H1 (cell line): ENCODE data around the gene RMND5B. TPM values are rescaled to one million over a fixed set of nuclear protein-coding genes. Genes with fewer than 3 reads are reported as not detected.
"Not testable (repeated sequence)": the region's sequence is repeated elsewhere in the genome, so short reads cannot be mapped to it uniquely, and the experiment has no call there.

Experiments used
- CTCF ChIA-PET: fragments of 300-600 bp; sonication (Branson Sonifier 250); formaldehyde crosslinking; loops from one replicate; lab custom pipeline; 2021; ENCODE audit not compliant: partially characterized antibody; lab: Charles Lee
- POLR2A ChIA-PET: fragments of 300-600 bp; sonication (Branson Sonifier 250); formaldehyde crosslinking; loops from one replicate; lab custom pipeline; 2021; ENCODE audit warnings: inconsistent platforms; ENCODE audit not compliant: partially characterized antibody; lab: Charles Lee
- DNase-seq, 2 experiments: peaks; one replicate each; pipeline versions ENCODE4 v3.0.0 to v3.0.0-alpha.2; 2010 to 2022; ENCODE audit warnings: low spot score in 2 of 2, low read depth in 1 of 2, mixed read lengths in 1 of 2
- FAIRE-seq: peaks from 2 replicates; lab custom pipeline; 2011; peaks lifted over from hg19 to GRCh38; lab: Jason Lieb, UNC
- H2AFZ ChIP-seq: 2 replicates; pipeline ENCODE4 v1.8.1; 2012; ENCODE audit warnings: low read length, inconsistent platforms
- H2AK5ac ChIP-seq: 2 replicates; pipeline ENCODE4 v1.6.1; 2013; ENCODE audit warnings: low read depth, low read length
- H2BK120ac ChIP-seq: replicated peaks from 2 replicates; pipeline ENCODE3; 2013; ENCODE audit warnings: low read depth, low read length, inconsistent platforms
- H2BK12ac ChIP-seq: 2 replicates; pipeline ENCODE4 v1.6.1; 2013; ENCODE audit warnings: low read depth, low read length
- H2BK15ac ChIP-seq: 2 replicates; pipeline ENCODE4 v1.6.1; 2013; ENCODE audit warnings: low read length
- H2BK20ac ChIP-seq: 2 replicates; pipeline ENCODE4 v1.6.1; 2013; ENCODE audit warnings: low read length
- H2BK5ac ChIP-seq: 2 replicates; pipeline ENCODE4 v1.6.1; 2013; ENCODE audit warnings: low read depth, low read length
- H3K14ac ChIP-seq: 2 replicates; pipeline ENCODE4 v1.6.1; 2013; ENCODE audit warnings: inconsistent platforms; ENCODE audit not compliant: insufficient read length
- H3K18ac ChIP-seq: 2 replicates; pipeline ENCODE4 v1.6.1; 2013; ENCODE audit warnings: low read length; ENCODE audit errors: extremely low read depth
- H3K23ac ChIP-seq: 2 replicates; pipeline ENCODE4 v1.6.1; 2013; ENCODE audit warnings: inconsistent platforms; ENCODE audit not compliant: insufficient read length
- H3K23me2 ChIP-seq: 2 replicates; pipeline ENCODE4 v1.6.1; 2013; ENCODE audit warnings: low read depth, low read length
- H3K27ac ChIP-seq: 2 replicates; pipeline ENCODE4 v1.6.1; 2011; ENCODE audit warnings: low read depth, low read length, inconsistent platforms
- H3K27me3 ChIP-seq, 4 experiments: replicated peaks in 1 of 4; 1 replicate in 1 of 4; 2 replicates in 3 of 4; pipeline versions ENCODE4 v1.6.1 to v1.8.1; 2011 to 2013; ENCODE audit warnings: low read length in 3 of 4, mild to moderate bottlenecking in 3 of 4, inconsistent platforms in 2 of 4, mixed read lengths in 2 of 4, moderate library complexity in 1 of 4; ENCODE audit not compliant: control insufficient read depth in 3 of 4, insufficient read depth in 3 of 4; ENCODE audit errors: extremely low read depth in 1 of 4
- H3K36me3 ChIP-seq, 4 experiments: 2 replicates each; pipeline versions ENCODE4 v1.6.1 to v1.8.1; 2011 to 2013; ENCODE audit warnings: mild to moderate bottlenecking in 4 of 4, low read length in 3 of 4, moderate library complexity in 2 of 4, control low read depth in 1 of 4, inconsistent platforms in 1 of 4; ENCODE audit not compliant: insufficient read depth in 4 of 4, control insufficient read depth in 2 of 4
- H3K4ac ChIP-seq: replicated peaks from 2 replicates; pipeline ENCODE3; 2013; ENCODE audit warnings: low read length, low read depth, mixed read lengths, inconsistent platforms; ENCODE audit not compliant: insufficient read length
- H3K4me1 ChIP-seq, 4 experiments: replicated peaks in 1 of 4; 1 replicate in 1 of 4; 2 replicates in 3 of 4; pipeline versions ENCODE4 v1.6.1 to v1.8.1; 2011 to 2013; ENCODE audit warnings: low read length in 3 of 4, inconsistent platforms in 2 of 4, mixed read lengths in 1 of 4; ENCODE audit not compliant: insufficient read depth in 4 of 4, control insufficient read depth in 3 of 4
- H3K4me2 ChIP-seq, 2 experiments: 2 replicates each; pipeline versions ENCODE4 v1.6.1 to v1.8.1; 2011 to 2013; ENCODE audit warnings: low read depth in 2 of 2, low read length in 2 of 2, control low read depth in 1 of 2, inconsistent platforms in 1 of 2, mild to moderate bottlenecking in 1 of 2; ENCODE audit not compliant: insufficient read depth in 1 of 2
- H3K4me3 ChIP-seq, 4 experiments: fragments of 200-600, 300-600 bp in 1 of 4; sonication (generic), shearing (Covaris generic), sonication (Bioruptor Twin) in 1 of 4; 2 replicates each; pipeline versions ENCODE4 v1.5.1 to v1.8.1; 2011 to 2016; ENCODE audit warnings: low read length in 4 of 4, low read depth in 3 of 4, control low read depth in 2 of 4, inconsistent platforms in 2 of 4, mild to moderate bottlenecking in 2 of 4, mixed read lengths in 1 of 4, moderate library complexity in 1 of 4; ENCODE audit not compliant: insufficient read depth in 2 of 4; ENCODE audit errors: extremely low read depth in 1 of 4
- H3K56ac ChIP-seq: replicated peaks from 2 replicates; pipeline ENCODE3; 2013; ENCODE audit warnings: low read depth, mild to moderate bottlenecking, mixed read lengths, low read length, inconsistent platforms; ENCODE audit not compliant: insufficient read length
- H3K79me1 ChIP-seq: 2 replicates; pipeline ENCODE4 v1.6.1; 2013; ENCODE audit warnings: low read depth, low read length, control low read depth
- H3K79me2 ChIP-seq, 2 experiments: 2 replicates each; pipeline versions ENCODE4 v1.6.1 to v1.8.1; 2012 to 2013; ENCODE audit warnings: low read length in 2 of 2, mild to moderate bottlenecking in 2 of 2, inconsistent platforms in 1 of 2; ENCODE audit not compliant: insufficient read depth in 2 of 2, control insufficient read depth in 1 of 2
- H3K9ac ChIP-seq, 4 experiments: replicated peaks in 1 of 4; 1 replicate in 1 of 4; 2 replicates in 3 of 4; pipeline versions ENCODE4 v1.6.1 to v1.8.1; 2011 to 2013; ENCODE audit warnings: low read depth in 3 of 4, low read length in 3 of 4, control low read depth in 2 of 4, mild to moderate bottlenecking in 2 of 4, moderate library complexity in 2 of 4, inconsistent platforms in 1 of 4; ENCODE audit errors: extremely low read depth in 1 of 4
- H3K9me3 ChIP-seq, 2 experiments: 2 replicates each; pipeline versions ENCODE4 v1.6.1 to v1.8.1; 2012 to 2013; ENCODE audit warnings: mild to moderate bottlenecking in 2 of 2, moderate library complexity in 2 of 2, control low read depth in 1 of 2, inconsistent platforms in 1 of 2, low read depth in 1 of 2, low read length in 1 of 2, mixed read lengths in 1 of 2; ENCODE audit not compliant: insufficient read depth in 2 of 2
- H4K20me1 ChIP-seq, 2 experiments: replicated peaks in 1 of 2; 2 replicates each; pipeline versions ENCODE3 to v1.8.1; 2011 to 2013; ENCODE audit warnings: inconsistent platforms in 2 of 2, low read length in 2 of 2, mild to moderate bottlenecking in 1 of 2; ENCODE audit not compliant: insufficient read depth in 2 of 2, control insufficient read depth in 1 of 2
- H4K5ac ChIP-seq: 2 replicates; pipeline ENCODE4 v1.6.1; 2013; ENCODE audit warnings: low read length, low read depth, mixed read lengths, inconsistent platforms; ENCODE audit not compliant: insufficient read length
- H4K8ac ChIP-seq: 2 replicates; pipeline ENCODE4 v1.8.0; 2013; ENCODE audit warnings: mild to moderate bottlenecking, moderate library complexity, low read length, inconsistent platforms; ENCODE audit not compliant: insufficient read depth; ENCODE audit errors: extremely low read depth
- H4K91ac ChIP-seq: replicated peaks from 2 replicates; pipeline ENCODE3; 2013; ENCODE audit warnings: low read length, mixed read lengths, inconsistent platforms; ENCODE audit not compliant: insufficient read length
- WGBS, 2 experiments: shearing (Covaris generic) in 1 of 2; methylation state at CpG; one replicate each; pipeline versions ENCODE4 v1.1.6 to v1.1.7; 2013 to 2015; ENCODE audit warnings: low lambda C conversion rate in 2 of 2, mixed read lengths in 2 of 2, inconsistent platforms in 1 of 2, low coverage in 1 of 2, missing lambda C conversion rate in 1 of 2; ENCODE audit not compliant: insufficient replicate concordance in 2 of 2, insufficient coverage in 1 of 2, insufficient read length in 1 of 2; ENCODE audit errors: extremely low coverage in 1 of 2, missing lambda C conversion rate in 1 of 2; 5-methylcytosine and 5-hydroxymethylcytosine counted together
- polyA plus RNA-seq, 7 experiments: library from polyadenylated mRNA; depleted of rRNA in 3 of 7; stranded (reverse) in 5 of 7; unstranded in 2 of 7; fragments of >200 nt in 5 of 7; fragments of 200-250 nt in 2 of 7; gene quantifications; 1 replicate in 5 of 7; 2 replicates in 1 of 7; 4 replicates in 1 of 7; pipeline versions ENCODE4 v1.2.1 to v1.2.3, GENCODE V29; 2011 to 2013; ENCODE audit warnings: missing spikeins in 2 of 7, mixed read lengths in 2 of 7
- total RNA-seq: library from RNA; stranded (reverse); fragmentation: NEBNext Ultra II Directional; extraction: Animal tissue kit (Norgen Biotek cat#: 25700); gene quantifications from 2 replicates; pipeline ENCODE4 v1.2.1, GENCODE V29; 2021

The RMND5B gene
- total and polyA plus RNA-seq, 2 of the 8 experiments (the other 6 are each of a cell fraction or from before 2014, with no cell fraction given) = 75.9 to 90.2 TPM

DNA sequence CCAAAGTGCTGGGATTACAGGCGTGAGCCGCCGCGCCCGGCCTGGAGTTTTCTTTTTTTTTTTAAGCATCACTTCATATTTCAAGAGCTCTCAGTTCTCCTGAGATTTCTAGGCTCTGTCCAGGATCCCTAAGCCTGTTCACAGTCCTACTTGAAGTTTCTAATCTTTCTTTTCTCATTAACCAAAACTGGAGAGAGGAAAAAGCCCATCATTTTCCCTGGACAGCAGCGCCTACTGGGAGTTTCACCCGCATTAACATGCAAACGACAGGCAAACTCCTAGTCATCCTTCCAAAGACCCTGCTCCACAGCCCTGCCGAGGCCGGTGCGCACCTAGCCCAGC lies 609 bp upstream of the RMND5B start:
- not testable (repeated sequence) for H2BK12ac ChIP-seq, H2BK15ac ChIP-seq, H3K79me1 ChIP-seq, H3K23ac ChIP-seq, H2AK5ac ChIP-seq, H2AFZ ChIP-seq, H3K27me3 ChIP-seq, FAIRE-seq, H3K9me3 ChIP-seq, H3K14ac ChIP-seq, H2BK20ac ChIP-seq, H4K20me1 ChIP-seq, H3K23me2 ChIP-seq, DNase-seq
- H4K91ac ChIP-seq = peak overlapping the region; percentile 44
- peak overlapping the region; percentile 83 for H4K5ac ChIP-seq
- peaks cover 4 to 36% of the 10 kb centered on the region in 2 experiments; a peak in 3 of 4 replicates for H3K79me2 ChIP-seq
- peak overlapping the region; percentile 90; the same call in 1 of the 2 replicates for H4K8ac ChIP-seq
- peak overlapping the region; percentile 46; the same call in 1 of the 2 replicates for H2BK5ac ChIP-seq
- H3K4ac ChIP-seq = peak overlapping the region; percentile 97
- peaks cover 8 to 19% (median 15%) of the 10 kb centered on the region in 4 experiments for H3K4me1 ChIP-seq
- peak overlapping the region; percentile 88 for H3K18ac ChIP-seq
- peak overlapping the region; percentile 19 for H3K56ac ChIP-seq
- ChIA-PET POLR2A (interaction anchor here (1.0 to 40.7 kb wide), 6 partner anchors 4 to 86 kb away, joined by 3 to 1250 read pairs (median 4); partner anchors contain the start of genes N4BP3, NHP2 and RMND5B), CTCF (interaction anchor here (1.4 to 2.1 kb wide), 4 partner anchors 11 to 55 kb away, joined by 5 to 27 read pairs (median 10); no protein-coding TSS in a partner anchor)
- H3K27ac ChIP-seq = peak overlapping the region; percentile 86
- WGBS, 2 experiments = 33% methylated on average over 11 of the region's 11 CpGs; no CpG with 5 or more reads in 1 of the 2 experiments
- peak overlapping the region; percentile 73 to 92 for H3K4me2 ChIP-seq
- peak overlapping the region; percentile 50 to 95 (median 64) for H3K4me3 ChIP-seq
- peak overlapping the region; percentile 61 for H2BK120ac ChIP-seq
- H3K9ac ChIP-seq = peak overlapping the region; percentile 26 to 85 (median 77); a peak in 6 of 7 replicates
- peaks cover 1 to 16% (median 5%) of the 10 kb centered on the region in 4 experiments; a peak in 4 of 8 replicates for H3K36me3 ChIP-seq
